ENCODE data around the gene NUP210L.

Gene NUP210L

GRCh38 chr1:154159554-154159953, 4.7 kb upstream of the NUP210L start:
- DNase-seq (ENCODE audit: low read depth, low spot score) = no peak
- TF ChIP-seq, protein P1, sequence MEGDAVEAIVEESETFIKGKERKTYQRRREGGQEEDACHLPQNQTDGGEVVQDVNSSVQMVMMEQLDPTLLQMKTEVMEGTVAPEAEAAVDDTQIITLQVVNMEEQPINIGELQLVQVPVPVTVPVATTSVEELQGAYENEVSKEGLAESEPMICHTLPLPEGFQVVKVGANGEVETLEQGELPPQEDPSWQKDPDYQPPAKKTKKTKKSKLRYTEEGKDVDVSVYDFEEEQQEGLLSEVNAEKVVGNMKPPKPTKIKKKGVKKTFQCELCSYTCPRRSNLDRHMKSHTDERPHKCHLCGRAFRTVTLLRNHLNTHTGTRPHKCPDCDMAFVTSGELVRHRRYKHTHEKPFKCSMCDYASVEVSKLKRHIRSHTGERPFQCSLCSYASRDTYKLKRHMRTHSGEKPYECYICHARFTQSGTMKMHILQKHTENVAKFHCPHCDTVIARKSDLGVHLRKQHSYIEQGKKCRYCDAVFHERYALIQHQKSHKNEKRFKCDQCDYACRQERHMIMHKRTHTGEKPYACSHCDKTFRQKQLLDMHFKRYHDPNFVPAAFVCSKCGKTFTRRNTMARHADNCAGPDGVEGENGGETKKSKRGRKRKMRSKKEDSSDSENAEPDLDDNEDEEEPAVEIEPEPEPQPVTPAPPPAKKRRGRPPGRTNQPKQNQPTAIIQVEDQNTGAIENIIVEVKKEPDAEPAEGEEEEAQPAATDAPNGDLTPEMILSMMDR (IDR thresholded peaks at IDR 0.05; ENCODE audit: insufficient read depth, low read length, missing control alignments) = no peak
- POLR2A ChIA-PET = no interaction called here
- CTCF ChIA-PET = interaction anchor here (0.8 to 1.4 kb wide), 2 partner anchors 10 to 12 kb away, joined by 3 read pairs; no protein-coding TSS in a partner anchor
- H3K4me3 ChIP-seq (ENCODE audit: low read depth, low read length) = no peak overlapping the region

DNA sequence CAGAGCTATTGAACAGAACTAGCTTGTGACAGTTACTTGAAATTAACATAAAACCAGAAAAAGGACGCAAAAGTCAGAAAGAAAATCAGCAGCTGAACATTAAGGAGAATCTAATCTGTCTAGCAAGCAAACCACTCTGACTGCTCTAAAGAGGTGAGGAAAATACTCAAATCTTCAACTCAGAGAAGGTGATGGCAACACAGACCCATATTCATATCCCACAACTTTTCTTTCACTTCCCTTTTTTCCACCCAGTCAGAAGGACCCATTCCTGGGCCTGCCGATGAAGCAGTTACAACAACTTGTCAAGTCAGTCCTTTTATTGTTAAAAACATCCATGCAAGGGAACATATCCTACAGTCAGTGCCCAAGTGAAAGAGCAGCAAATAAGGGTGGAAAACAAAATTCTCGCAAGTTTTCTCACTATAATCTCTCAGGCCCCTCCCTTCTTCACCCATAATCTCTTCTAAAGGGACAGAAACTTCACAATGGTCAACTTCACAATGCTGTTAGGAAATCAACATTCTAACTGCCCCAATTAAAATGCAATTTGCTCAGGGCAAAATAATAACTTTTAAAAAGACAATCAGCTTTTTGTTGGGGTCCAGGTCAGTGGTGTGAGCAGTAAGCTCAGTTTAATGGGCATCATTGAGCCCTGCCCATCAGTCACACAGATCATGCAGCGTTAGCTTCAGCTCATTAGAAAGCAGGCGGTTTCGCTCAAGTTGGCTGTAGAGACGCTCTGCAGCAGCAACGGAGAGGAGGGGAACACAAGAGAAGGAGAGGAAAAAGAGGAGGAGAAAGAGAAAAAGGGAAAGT, 3.6 kb upstream of the NUP210L start:
- no peak for DNase-seq (ENCODE audit: low read depth, low spot score)
- ChIA-PET CTCF (interaction anchor here (1.0 kb wide), 1 partner anchor 9 kb away, joined by 3 read pairs; no protein-coding TSS in a partner anchor), POLR2A (no interaction called here)
- H3K4me3 ChIP-seq (ENCODE audit: low read depth, low read length) = no peak overlapping the region
- TF ChIP-seq, protein P1 (IDR thresholded peaks at IDR 0.05; ENCODE audit: insufficient read depth, low read length, missing control alignments) = no peak

DNA sequence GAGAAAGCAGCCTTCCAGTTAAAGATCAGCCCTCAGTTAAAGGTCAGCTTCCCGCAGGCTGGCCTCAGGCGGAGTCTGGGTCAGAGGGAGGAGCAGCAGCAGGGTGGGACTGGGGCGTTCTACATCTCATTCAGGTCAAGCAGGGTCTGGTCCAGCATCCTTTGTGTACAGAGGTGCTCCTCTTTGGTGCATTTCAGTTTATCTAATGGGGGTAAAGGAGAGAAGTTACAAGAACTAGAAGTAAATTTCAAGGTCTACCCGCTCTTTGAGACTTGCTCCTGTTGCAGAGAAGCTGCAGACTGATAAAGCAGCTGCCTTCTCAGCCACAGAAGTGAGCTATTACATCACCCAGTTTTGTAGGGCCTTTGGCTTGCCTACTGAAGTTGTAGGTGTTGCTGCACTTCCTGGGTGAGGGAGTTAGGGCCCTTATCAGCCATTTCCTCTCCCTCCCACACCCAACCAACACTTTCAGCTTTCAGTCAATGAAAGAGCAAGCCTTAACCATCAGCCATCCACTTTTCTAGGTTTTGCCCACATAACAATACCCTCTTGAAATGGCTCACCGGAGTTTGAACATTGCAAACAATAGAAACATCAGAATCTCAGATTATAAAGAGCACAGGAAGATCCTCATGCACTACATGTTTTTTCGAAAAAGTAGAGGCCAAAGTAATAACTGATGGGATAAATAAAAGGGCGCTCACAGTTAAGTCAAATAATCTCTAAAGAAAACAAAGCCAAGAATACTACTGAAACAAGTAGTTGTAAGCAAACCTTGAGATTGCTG, 2.8 kb upstream of the NUP210L start:
- CTCF ChIA-PET = interaction anchor here (1.0 kb wide), 1 partner anchor 10 kb away, joined by 3 read pairs; no protein-coding TSS in a partner anchor

GRCh38 chr1:154155251-154155650, 378 bp upstream of the NUP210L start:
- TF ChIP-seq, protein P1 (IDR thresholded peaks at IDR 0.05; ENCODE audit: insufficient read depth, low read length, missing control alignments) = no peak
- ChIA-PET POLR2A (interaction anchor here (0.7 kb wide), 1 partner anchor 14 kb away, joined by 3 read pairs; no protein-coding TSS in a partner anchor), CTCF (interaction anchor here (1.4 kb wide), 1 partner anchor 9 kb away, joined by 5 read pairs; no protein-coding TSS in a partner anchor)
- DNase-seq (ENCODE audit: low read depth, low spot score) = no peak
- no peak overlapping the region for H3K4me3 ChIP-seq (ENCODE audit: low read depth, low read length)

More for the DNA sequence above, 2.8 kb upstream of the NUP210L start:
- POLR2A ChIA-PET = no interaction called here
- TF ChIP-seq, protein P1 (IDR thresholded peaks at IDR 0.05; ENCODE audit: insufficient read depth, low read length, missing control alignments) = no peak
- DNase-seq (ENCODE audit: low read depth, low spot score) = no peak
- no peak overlapping the region for H3K4me3 ChIP-seq (ENCODE audit: low read depth, low read length)

GRCh38 chr1:154154053-154154452, 820 bp downstream of the NUP210L start:
- DNase-seq (ENCODE audit: low read depth, low spot score) = no peak
- no peak overlapping the region for H3K4me3 ChIP-seq (ENCODE audit: low read depth, low read length)
- TF ChIP-seq, protein P1 (IDR thresholded peaks at IDR 0.05; ENCODE audit: insufficient read depth, low read length, missing control alignments) = no peak
- ChIA-PET CTCF (no interaction called here), POLR2A (no interaction called here)

GRCh38 chr1:154151311-154151710, 3.6 kb downstream of the NUP210L start:
- DNase-seq (ENCODE audit: low read depth, low spot score) = no peak
- ChIA-PET CTCF (interaction anchor here (1.1 kb wide), 1 partner anchor 11 kb away, joined by 3 read pairs; no protein-coding TSS in a partner anchor), POLR2A (no interaction called here)
- TF ChIP-seq, protein P1 (IDR thresholded peaks at IDR 0.05; ENCODE audit: insufficient read depth, low read length, missing control alignments) = no peak
- no peak overlapping the region for H3K4me3 ChIP-seq (ENCODE audit: low read depth, low read length)
